Uterus (tissue), 4 donors: ENCODE data around the gene GNAO1. TPM values are rescaled to one million over a fixed set of nuclear protein-coding genes. Genes with fewer than 3 reads are reported as not detected.
"Not testable (repeated sequence)": the region's sequence is repeated elsewhere in the genome, so short reads cannot be mapped to it uniquely, and the experiment has no call there.

Experiments
- DNase-seq, 2 donors: peaks; one replicate each; pipeline ENCODE4 v3.0.0-alpha.2; 2019 to 2020
- H3K27ac ChIP-seq, 2 donors: fragments of 200-600 bp; sonication (generic); 1 replicate in 1 of 2; 2 replicates in 1 of 2; pipeline ENCODE4 v1.5.1; 2016 to 2018
- H3K27me3 ChIP-seq, 2 donors: fragments of 200-600 bp; sonication (generic); one replicate each; pipeline ENCODE4 v1.5.1; 2018 to 2019; ENCODE audit warnings: control low read depth in 1 of 2
- H3K36me3 ChIP-seq, 2 donors: fragments of 200-600 bp; sonication (generic); one replicate each; pipeline ENCODE4 v1.5.1; 2019; ENCODE audit warnings: control low read depth in 1 of 2
- H3K4me1 ChIP-seq, 2 donors: fragments of 200-600 bp; sonication (generic); one replicate each; pipeline ENCODE4 v1.5.1; 2018 to 2019; ENCODE audit warnings: control low read depth in 1 of 2
- H3K4me3 ChIP-seq, 2 donors: fragments of 200-600 bp; sonication (generic); 1 replicate in 1 of 2; 2 replicates in 1 of 2; pipeline ENCODE4 v1.5.1; 2018 to 2019; ENCODE audit warnings: mild to moderate bottlenecking in 1 of 2
- H3K9me3 ChIP-seq, 2 donors: fragments of 200-600 bp; sonication (generic); one replicate each; pipeline ENCODE4 v1.5.1; 2019; ENCODE audit warnings: control low read depth in 1 of 2
- POLR2A ChIP-seq, 2 donors: fragments of 450-650 bp; IDR thresholded peaks; one replicate each; pipeline ENCODE4 v1.6.1; 2016; ENCODE audit warnings: antibody characterized with exemption in 2 of 2, mild to moderate bottlenecking in 1 of 2, moderate library complexity in 1 of 2
- intact Hi-C: fragments of 100-400 bp; cut with DNase I; formaldehyde crosslinking; loops from one replicate; pipeline ENCODE4 v1.15.1; 2023; ENCODE audit warnings: low total_unique reads
- total RNA-seq, 4 donors: library from RNA; depleted of rRNA in 3 of 4; stranded (reverse); fragments of >200 nt in 3 of 4; gene quantifications; one replicate each; pipeline versions ENCODE4 v1.1.0 to v1.2.4, GENCODE V29; 2014 to 2023
- TF ChIP-seq, protein P1 (sequence below), 4 experiments: fragments of 200-600 bp in 2 of 4; fragments of 450-650 bp in 2 of 4; sonication (generic) in 2 of 4; IDR thresholded peaks; one replicate each; pipeline ENCODE4 v1.5.1; 2016 to 2019; ENCODE audit warnings: antibody characterized with exemption in 4 of 4, mild to moderate bottlenecking in 2 of 4, moderate library complexity in 1 of 4
- donor health status: DM: yes; HTN: yes; CAD: no.

GNAO1 gene
- total RNA-seq, 4 donors from 2014 or later = 0.26 to 7.2 (median 1.6) TPM; not detected in 1

DNA sequence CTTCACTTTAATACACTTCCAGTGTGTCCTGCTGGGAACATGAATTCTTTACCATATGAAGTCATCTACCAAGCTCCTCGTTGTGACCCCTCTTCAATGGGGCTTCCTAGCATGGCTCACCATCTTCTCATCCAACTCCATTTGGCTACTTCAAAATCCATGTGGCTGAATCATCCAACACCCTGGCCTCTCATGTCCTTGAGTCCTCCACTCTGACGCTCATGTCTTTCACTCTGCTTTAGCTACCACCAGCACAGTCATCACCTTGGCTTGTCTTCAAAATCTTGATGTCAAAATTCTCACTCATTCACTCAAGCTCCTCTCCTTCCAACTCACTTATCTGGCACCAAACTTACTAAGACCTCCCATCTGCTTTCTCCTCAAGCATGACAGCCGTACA, 198.3 kb downstream of the GNAO1 start:
- Histone ChIP-seq H3K36me3 (no peaks in the 10 kb centered on the region), H3K4me1 (no peaks in the 10 kb centered on the region), H3K9me3 (no peaks in the 10 kb centered on the region), H3K27me3 (no peaks in the 10 kb centered on the region), H3K27ac (no peak overlapping the region), H3K4me3 (no peak overlapping the region)
- intact Hi-C loops = no loop called here
- DNase-seq = no peak
- TF ChIP-seq POLR2A (IDR thresholded peaks at IDR 0.05) = no peak
- TF ChIP-seq, protein P1, sequence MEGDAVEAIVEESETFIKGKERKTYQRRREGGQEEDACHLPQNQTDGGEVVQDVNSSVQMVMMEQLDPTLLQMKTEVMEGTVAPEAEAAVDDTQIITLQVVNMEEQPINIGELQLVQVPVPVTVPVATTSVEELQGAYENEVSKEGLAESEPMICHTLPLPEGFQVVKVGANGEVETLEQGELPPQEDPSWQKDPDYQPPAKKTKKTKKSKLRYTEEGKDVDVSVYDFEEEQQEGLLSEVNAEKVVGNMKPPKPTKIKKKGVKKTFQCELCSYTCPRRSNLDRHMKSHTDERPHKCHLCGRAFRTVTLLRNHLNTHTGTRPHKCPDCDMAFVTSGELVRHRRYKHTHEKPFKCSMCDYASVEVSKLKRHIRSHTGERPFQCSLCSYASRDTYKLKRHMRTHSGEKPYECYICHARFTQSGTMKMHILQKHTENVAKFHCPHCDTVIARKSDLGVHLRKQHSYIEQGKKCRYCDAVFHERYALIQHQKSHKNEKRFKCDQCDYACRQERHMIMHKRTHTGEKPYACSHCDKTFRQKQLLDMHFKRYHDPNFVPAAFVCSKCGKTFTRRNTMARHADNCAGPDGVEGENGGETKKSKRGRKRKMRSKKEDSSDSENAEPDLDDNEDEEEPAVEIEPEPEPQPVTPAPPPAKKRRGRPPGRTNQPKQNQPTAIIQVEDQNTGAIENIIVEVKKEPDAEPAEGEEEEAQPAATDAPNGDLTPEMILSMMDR (IDR thresholded peaks at IDR 0.05) = no peak

DNA sequence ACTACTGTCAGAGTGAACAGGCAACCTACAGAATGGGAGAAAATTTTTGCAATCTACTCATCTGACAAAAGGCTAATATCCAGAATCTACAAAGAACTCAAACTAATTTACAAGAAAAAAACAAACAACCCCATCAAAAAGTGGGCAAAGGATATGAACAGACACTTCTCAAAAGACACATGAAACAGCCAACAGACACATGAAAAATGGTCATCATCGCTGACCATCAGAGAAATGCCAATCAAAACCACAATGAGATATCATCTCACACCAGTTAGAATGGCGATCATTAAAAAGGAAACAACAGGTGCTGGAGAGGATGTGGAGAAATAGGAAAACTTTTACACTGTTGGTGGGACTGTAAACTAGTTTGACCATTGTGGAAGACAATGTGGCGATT, 205.4 kb downstream of the GNAO1 start:
- H3K9me3 ChIP-seq, intact Hi-C loops, H3K4me3 ChIP-seq, H3K27me3 ChIP-seq, H3K36me3 ChIP-seq, H3K4me1 ChIP-seq, DNase-seq, H3K27ac ChIP-seq: not testable (repeated sequence)

GRCh38 chr16:56399047-56399446, 207.8 kb downstream of the GNAO1 start:
- Histone ChIP-seq H3K9me3 (no peaks in the 10 kb centered on the region), H3K4me1 (no peaks in the 10 kb centered on the region), H3K36me3 (no peaks in the 10 kb centered on the region), H3K27me3 (no peaks in the 10 kb centered on the region), H3K4me3 (no peak overlapping the region), H3K27ac (no peak overlapping the region)
- intact Hi-C loops = no loop called here
- TF ChIP-seq POLR2A (IDR thresholded peaks at IDR 0.05) = no peak
- TF ChIP-seq, protein P1 (IDR thresholded peaks at IDR 0.05) = no peak
- no peak for DNase-seq

DNA sequence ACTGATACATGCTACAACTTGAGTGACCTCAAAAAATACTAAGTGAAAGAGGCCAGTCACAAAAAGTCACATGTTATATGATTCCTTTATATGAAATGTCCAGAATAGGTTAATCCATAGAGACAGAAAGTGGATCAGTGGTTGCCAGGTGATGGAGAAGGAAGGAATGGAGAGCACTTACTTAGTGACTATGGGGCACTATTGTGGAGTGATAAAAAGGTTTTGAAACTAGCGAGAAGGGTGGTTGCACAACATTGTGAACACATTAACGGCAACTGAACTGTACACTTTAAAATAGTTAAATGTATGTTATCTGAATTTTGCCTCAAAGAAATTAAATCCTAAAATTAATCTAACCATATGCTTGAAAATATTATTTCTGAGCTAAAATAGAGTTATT, 208.2 kb downstream of the GNAO1 start:
- Histone ChIP-seq H3K9me3 (no peaks in the 10 kb centered on the region), H3K4me3 (no peak overlapping the region), H3K27me3 (no peaks in the 10 kb centered on the region), H3K4me1 (no peaks in the 10 kb centered on the region), H3K27ac (no peak overlapping the region), H3K36me3 (no peaks in the 10 kb centered on the region)
- TF ChIP-seq, protein P1 (IDR thresholded peaks at IDR 0.05) = no peak
- TF ChIP-seq POLR2A (IDR thresholded peaks at IDR 0.05) = no peak
- intact Hi-C loops = no loop called here
- no peak for DNase-seq

DNA sequence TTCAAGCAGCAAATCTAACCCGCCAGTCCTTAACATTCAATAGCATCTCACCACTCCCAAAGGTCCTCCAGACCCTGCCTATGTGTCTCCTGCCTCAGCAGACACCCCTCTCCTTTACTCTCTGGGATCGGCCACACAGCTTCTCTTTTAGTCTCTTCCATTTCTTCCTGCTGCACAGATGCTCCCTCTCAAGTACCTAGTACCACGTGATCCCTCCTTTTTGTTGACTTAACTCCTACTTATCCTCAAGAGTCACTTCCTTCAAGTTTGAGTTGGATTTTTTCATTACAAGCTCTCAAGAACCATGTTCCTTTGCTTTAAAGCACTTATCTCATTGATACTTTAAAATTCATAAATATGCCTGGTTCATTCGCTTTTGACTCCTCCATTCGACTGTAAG, 209.2 kb downstream of the GNAO1 start:
- no peak for DNase-seq
- Histone ChIP-seq H3K36me3 (no peaks in the 10 kb centered on the region), H3K4me1 (no peaks in the 10 kb centered on the region), H3K27ac (no peak overlapping the region), H3K27me3 (no peaks in the 10 kb centered on the region), H3K9me3 (no peaks in the 10 kb centered on the region), H3K4me3 (no peak overlapping the region)
- TF ChIP-seq POLR2A (IDR thresholded peaks at IDR 0.05) = no peak
- TF ChIP-seq, protein P1 (IDR thresholded peaks at IDR 0.05) = no peak
- intact Hi-C loops = no loop called here

DNA sequence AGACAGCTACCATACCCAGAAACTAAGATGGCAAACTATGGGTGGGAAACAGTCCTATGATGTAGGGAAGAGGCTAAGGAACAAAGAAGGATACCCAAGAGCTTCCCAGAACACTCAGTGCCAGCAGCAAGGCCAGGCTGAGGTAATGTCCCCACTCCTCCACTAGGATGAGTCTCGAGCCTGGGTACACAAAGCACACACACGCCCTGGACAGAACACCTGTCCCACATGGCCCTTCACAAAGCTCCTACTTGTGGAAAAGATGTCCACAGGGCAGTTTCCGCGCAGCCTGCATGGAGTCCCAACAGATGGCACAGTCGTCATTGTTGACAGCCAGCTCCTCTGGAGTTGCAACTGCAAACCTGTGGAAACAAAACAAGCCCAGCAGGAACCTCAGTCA, 210.2 kb downstream of the GNAO1 start:
- Histone ChIP-seq H3K36me3 (no peaks in the 10 kb centered on the region), H3K27ac (no peak overlapping the region), H3K4me3 (no peak overlapping the region), H3K4me1 (no peaks in the 10 kb centered on the region), H3K9me3 (no peaks in the 10 kb centered on the region), H3K27me3 (no peaks in the 10 kb centered on the region)
- intact Hi-C loops = no loop called here
- DNase-seq = no peak
- no peak for TF ChIP-seq POLR2A (IDR thresholded peaks at IDR 0.05)
- TF ChIP-seq, protein P1 (IDR thresholded peaks at IDR 0.05) = no peak
